ENCODE data around the gene CLEC16A.

The CLEC16A gene

DNA sequence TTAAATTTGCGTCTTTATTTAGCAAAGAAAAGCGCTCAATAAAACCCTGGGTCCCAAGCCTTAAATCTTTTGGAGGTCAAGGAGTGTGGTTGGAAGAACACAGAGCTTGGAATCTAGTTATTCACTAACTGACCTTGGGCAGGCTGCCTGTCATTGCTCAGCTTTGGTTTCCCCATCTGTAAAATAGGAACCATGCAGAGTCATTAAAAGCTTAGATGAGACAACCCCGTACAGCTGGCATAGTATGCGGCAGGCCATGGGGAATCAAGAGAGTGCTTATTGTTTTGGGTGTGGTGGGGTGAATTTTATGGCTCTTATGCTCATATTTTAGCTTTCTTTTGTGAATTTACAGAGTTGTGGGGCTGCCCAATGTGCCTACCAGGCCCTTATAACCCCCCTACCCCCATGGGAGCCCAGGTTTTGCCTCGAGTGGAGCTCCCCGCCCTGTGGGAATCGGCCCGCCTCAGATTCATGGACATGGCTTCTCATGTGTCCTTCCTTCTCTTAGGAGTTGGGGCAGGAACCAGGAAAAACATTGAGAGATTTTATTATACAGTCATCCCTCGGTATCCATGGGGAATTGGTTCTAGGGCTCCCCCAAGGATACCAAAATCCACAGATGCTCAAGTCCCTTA is 113.5 kb downstream of the CLEC16A start:
- Mint-ChIP-seq H3K4me3 (no peak overlapping the region), H3K4me1 (peaks cover 32% of the 10 kb centered on the region), H3K36me3 (ENCODE audit: low read depth) (peaks cover 34% of the 10 kb centered on the region), H3K9me3 (no peaks in the 10 kb centered on the region), H3K27me3 (no peaks in the 10 kb centered on the region), H3K27ac (no peak overlapping the region)
- DNase-seq, result no peak
- ATAC-seq, result no peak

DNA sequence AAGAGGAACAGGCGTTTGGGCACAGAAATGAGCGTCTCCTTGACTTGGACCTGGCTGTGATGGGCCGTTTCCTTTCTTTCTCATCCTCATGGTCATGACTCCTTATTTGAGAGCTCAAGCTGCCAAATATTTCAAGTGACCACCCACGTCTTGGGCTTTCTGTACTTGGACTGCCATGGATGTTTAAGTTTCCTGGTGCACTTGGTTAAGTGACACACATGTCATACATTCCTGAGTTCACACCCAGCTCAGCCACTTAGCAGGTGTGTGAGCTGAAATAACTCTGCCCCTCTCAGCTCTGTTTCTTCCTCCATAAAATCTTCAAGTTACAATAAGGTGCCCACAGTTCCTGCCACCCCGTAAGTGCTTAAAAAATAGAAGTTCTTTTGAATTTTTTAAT is 114.5 kb downstream of the CLEC16A start:
- no peak for DNase-seq
- Mint-ChIP-seq H3K4me1 (peaks cover 24% of the 10 kb centered on the region), H3K4me3 (no peak overlapping the region), H3K9me3 (no peaks in the 10 kb centered on the region), H3K27me3 (no peaks in the 10 kb centered on the region), H3K27ac (no peak overlapping the region), H3K36me3 (ENCODE audit: low read depth) (peaks cover 28% of the 10 kb centered on the region)
- ATAC-seq, result no peak

DNA sequence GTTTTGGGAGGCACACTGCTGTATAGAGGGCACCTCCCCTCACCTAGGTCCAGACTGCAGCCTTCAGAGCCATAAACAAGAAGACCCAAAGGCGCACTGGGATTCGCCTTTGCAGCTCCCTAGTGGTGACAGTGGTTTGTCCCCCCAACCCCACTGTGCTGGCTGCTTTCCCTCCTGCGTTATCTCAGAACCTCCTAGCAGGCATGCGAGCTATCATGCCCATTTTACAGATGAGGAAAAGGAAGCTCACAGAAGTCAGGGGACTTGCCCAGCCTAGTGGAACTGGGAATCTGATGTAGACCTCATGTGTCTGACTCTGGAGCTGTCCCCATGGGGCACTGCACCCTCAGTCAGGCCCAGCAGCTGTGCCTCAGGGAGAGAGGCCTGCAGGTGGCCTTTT is 115.2 kb downstream of the CLEC16A start:
- DNase-seq (no peak), ATAC-seq (no peak)
- no peaks in the 10 kb centered on the region for H3K9me3 Mint-ChIP-seq
- peaks cover 26% of the 10 kb centered on the region for H3K36me3 Mint-ChIP-seq (ENCODE audit: low read depth)
- no peak overlapping the region for H3K27ac Mint-ChIP-seq
- H3K4me3 Mint-ChIP-seq, result no peak overlapping the region
- H3K4me1 Mint-ChIP-seq, result peaks cover 19% of the 10 kb centered on the region
- H3K27me3 Mint-ChIP-seq, result no peaks in the 10 kb centered on the region

DNA sequence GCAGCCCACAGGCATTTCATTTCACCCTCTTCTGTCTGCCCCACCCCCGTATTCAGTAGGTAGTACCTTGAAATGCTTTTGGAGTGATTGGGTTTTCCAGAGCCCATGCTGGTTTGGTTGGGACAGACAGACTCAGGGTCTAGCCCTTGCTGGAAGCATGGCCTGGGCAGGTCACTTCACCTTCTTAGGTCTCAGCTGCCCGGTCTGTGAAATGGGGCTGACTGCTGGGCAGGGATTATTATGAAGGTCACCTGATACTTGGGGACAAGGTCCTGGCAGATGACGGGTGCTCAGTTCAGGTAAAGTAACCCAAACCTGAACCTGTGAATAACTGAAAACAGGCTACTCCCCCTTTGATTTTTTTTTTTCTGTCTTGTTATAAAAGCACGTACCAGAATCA is 116.0 kb downstream of the CLEC16A start:
- peaks cover 24% of the 10 kb centered on the region for H3K36me3 Mint-ChIP-seq (ENCODE audit: low read depth)
- ATAC-seq, result no peak
- no peaks in the 10 kb centered on the region for H3K9me3 Mint-ChIP-seq
- H3K4me3 Mint-ChIP-seq, result no peak overlapping the region
- H3K4me1 Mint-ChIP-seq, result peaks cover 16% of the 10 kb centered on the region
- H3K27ac Mint-ChIP-seq, result no peak overlapping the region
- no peaks in the 10 kb centered on the region for H3K27me3 Mint-ChIP-seq
- no peak for DNase-seq

DNA sequence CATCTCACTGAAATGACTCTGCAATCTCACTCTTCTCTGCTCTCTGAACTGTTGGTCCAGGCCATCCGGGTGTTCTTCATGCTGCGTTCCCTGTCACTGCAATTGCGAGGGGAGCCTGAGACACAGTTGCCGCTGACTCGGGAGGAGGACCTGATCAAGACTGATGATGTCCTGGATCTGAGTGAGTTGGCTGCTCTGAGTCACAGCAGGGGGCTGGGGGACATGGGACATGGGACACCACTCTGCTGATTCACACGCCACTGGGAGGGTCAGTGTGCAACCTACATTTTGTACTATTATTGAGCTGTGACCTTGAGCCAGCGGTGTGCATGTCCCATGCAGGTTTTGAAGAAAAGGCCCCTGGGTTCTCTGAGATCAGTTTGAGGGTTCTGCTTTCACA is 116.5 kb downstream of the CLEC16A start:
- H3K27ac Mint-ChIP-seq, result no peak overlapping the region
- no peaks in the 10 kb centered on the region for H3K27me3 Mint-ChIP-seq
- ATAC-seq, result no peak
- H3K4me3 Mint-ChIP-seq, result no peak overlapping the region
- DNase-seq, result no peak
- H3K4me1 Mint-ChIP-seq, result peaks cover 16% of the 10 kb centered on the region
- H3K9me3 Mint-ChIP-seq, result no peaks in the 10 kb centered on the region
- peaks cover 24% of the 10 kb centered on the region for H3K36me3 Mint-ChIP-seq (ENCODE audit: low read depth)

DNA sequence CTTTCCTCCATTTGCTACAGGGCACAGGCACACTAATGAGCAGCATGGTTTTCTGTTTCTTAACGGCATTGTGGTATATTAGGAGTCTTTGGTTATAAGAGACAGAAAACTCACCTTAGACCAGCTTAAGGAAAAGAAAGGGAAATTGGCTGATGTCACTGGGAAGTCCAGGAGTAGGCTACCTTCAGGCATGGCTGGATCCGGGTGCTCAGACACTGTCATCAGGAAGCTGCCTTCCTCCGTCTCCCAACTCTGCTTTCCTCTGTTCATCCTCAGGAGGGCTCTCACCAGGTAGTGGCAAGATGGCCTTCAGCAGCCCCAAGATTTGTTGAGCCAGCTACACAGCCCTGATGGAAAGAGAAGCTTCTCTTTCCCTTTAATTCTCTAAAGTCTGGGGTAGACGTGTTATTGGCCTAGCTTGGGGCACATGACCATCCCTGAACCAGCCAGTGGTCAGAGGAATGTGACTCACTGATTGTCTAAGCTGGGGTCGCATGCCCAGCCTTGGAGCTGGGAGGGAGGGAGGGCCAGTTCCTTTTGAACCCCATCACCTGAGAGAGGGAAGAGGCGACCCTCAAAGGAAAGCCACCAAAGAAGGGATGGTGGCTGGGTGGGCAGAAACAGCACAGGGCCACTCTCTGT is 117.4 kb downstream of the CLEC16A start:
- Mint-ChIP-seq H3K27ac (no peak overlapping the region), H3K36me3 (ENCODE audit: low read depth) (peaks cover 22% of the 10 kb centered on the region), H3K27me3 (no peaks in the 10 kb centered on the region), H3K9me3 (no peaks in the 10 kb centered on the region), H3K4me3 (no peak overlapping the region), H3K4me1 (peaks cover 9% of the 10 kb centered on the region)
- ATAC-seq (no peak), DNase-seq (no peak)

DNA sequence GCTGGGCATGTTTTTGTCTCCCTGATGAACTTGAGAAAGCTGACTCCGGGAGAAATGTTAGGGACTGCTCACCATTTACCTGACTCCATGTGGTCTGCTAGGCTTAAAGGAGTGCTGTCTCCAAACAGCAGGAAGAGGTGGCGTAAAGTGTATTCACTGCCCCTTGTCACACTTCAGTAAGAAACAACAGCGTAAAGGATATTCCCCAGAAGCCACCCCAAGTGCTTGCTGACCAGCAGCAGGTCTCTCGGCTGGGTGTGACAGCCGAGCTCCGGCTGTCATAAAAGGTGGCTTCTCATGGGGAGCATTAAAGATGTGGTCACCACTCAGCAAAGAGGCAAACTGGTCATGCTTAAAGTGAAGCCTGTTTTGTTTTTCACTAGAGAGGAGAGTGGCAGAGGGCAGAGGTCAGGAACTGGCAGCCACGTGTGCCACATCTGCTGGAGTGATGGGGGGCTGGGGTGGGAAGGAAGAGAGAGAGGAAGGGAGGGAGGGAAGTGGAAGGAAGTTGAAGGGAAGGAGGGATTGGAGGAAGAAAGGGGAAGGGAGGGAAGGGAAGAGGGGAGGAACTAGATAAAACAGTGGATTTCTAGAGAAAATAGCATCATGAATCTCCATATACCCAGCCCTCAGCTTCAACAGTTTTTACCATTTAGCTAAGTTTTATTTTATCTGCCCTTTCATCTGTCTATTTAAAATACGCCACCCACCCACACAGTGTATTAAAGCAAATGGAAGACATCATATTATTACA is 119.3 kb downstream of the CLEC16A start:
- H3K36me3 Mint-ChIP-seq (ENCODE audit: low read depth), result peaks cover 26% of the 10 kb centered on the region
- no peaks in the 10 kb centered on the region for H3K9me3 Mint-ChIP-seq
- no peak overlapping the region for H3K4me3 Mint-ChIP-seq

DNA sequence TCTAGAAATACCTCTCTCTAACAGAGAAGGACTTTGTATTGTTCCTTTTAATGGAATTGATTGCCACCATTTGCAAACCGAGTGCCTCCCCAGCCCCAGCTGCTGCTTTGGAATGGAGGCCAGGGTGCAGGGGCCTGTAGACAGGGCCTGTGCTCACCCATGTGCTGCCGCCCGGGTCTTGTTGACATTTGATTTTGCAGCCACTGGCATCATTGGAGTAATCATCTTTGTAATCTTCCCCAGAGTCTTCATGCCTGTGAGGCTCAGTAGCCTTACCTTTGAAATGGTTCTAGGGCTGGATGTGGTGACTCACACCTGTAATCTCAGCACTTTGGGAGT is 119.8 kb downstream of the CLEC16A start:
- H3K9me3 Mint-ChIP-seq, result no peaks in the 10 kb centered on the region
- H3K4me1 Mint-ChIP-seq, result peaks cover 15% of the 10 kb centered on the region
- ATAC-seq, result no peak
- peaks cover 26% of the 10 kb centered on the region for H3K36me3 Mint-ChIP-seq (ENCODE audit: low read depth)
- no peak for DNase-seq
- no peak overlapping the region for H3K27ac Mint-ChIP-seq
- no peaks in the 10 kb centered on the region for H3K27me3 Mint-ChIP-seq
- H3K4me3 Mint-ChIP-seq, result no peak overlapping the region

More for the DNA sequence above, 119.3 kb downstream of the CLEC16A start:
- H3K27ac Mint-ChIP-seq, result no peak overlapping the region
- peaks cover 15% of the 10 kb centered on the region for H3K4me1 Mint-ChIP-seq
- no peaks in the 10 kb centered on the region for H3K27me3 Mint-ChIP-seq
- ATAC-seq (no peak), DNase-seq (no peak)

DNA sequence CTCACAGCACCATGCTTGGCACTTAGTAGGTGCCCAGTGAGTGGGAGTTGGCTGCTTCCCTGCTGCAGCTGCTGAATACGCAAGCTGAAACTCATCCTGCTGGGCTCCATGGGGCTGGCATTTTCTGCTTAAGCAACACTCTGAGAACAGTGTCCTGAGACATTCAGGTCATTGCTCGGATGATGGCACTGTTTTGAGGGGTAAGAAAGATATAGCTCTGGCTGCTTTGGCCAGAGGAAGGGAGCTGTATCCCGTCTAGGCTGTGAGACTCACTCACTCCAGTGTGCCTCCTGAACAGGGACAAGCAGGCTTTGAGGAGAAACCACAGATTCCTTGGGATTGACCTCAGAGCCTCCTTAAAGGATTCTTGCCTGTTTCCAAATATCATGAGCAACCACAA is 120.5 kb downstream of the CLEC16A start:
- Mint-ChIP-seq H3K4me1 (peaks cover 15% of the 10 kb centered on the region), H3K4me3 (no peak overlapping the region), H3K27ac (no peak overlapping the region), H3K9me3 (no peaks in the 10 kb centered on the region), H3K36me3 (ENCODE audit: low read depth) (peaks cover 28% of the 10 kb centered on the region), H3K27me3 (no peaks in the 10 kb centered on the region)
- ATAC-seq, result no peak
- no peak for DNase-seq

DNA sequence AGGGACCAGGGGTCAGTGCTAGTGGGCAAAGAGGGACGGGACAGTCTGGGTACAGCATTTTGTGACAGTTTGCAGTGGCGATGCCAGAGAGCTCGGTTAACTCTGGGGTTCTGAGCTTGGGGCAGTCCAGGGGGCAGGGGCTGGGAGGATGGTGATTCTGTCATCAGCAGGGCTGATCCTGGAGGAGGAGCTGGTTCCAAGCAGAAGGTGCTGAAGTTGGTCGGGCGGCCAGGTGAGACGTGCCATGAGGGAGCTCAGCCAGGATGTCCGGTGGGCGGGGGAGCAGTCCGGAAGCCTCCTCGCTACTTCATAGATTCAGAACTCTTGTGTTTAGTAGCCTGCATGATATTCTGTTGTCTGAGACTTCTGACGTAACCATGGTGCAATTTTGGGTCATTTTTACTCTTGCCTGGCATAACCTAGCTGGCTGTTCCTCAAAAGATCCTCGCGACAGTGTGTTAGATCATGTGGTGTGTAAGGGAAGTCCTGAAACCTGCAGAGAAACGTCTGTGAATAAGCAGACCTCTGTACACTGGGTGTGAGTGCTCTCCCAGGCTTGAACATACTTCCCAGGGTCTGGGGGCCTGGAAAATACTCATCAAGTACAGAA is 122.0 kb downstream of the CLEC16A start:
- H3K36me3 Mint-ChIP-seq (ENCODE audit: low read depth), result peaks cover 28% of the 10 kb centered on the region
- H3K9me3 Mint-ChIP-seq, result no peaks in the 10 kb centered on the region
- ATAC-seq, result no peak
- H3K4me3 Mint-ChIP-seq, result no peak overlapping the region
- H3K27ac Mint-ChIP-seq, result no peak overlapping the region
- no peaks in the 10 kb centered on the region for H3K27me3 Mint-ChIP-seq
- H3K4me1 Mint-ChIP-seq, result peaks cover 18% of the 10 kb centered on the region
- no peak for DNase-seq

DNA sequence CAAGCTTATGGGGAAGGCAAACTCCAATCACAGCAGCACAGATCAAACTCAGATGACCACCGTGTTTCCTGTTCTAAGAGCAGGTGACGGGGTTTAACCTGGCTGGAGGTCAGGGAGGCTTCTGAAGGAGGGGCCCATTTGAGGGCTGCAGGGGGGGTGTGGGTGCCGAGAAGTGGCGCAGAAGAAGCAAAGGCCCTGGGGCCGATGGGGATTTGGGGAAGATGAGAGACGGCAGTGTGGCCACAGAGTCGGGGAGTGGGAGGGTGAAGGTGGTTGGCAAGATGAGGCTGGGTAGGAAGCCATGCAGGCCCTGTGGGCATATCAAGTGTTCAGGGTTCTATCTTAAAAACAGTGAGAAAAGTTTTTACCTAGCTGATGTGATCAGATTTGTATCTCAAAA is 122.9 kb downstream of the CLEC16A start:
- no peaks in the 10 kb centered on the region for H3K9me3 Mint-ChIP-seq
- peaks cover 25% of the 10 kb centered on the region for H3K36me3 Mint-ChIP-seq (ENCODE audit: low read depth)
- H3K27ac Mint-ChIP-seq, result peak overlapping the region; percentile 46
- H3K27me3 Mint-ChIP-seq, result no peaks in the 10 kb centered on the region
- ATAC-seq (no peak), DNase-seq (no peak)
- no peak overlapping the region for H3K4me3 Mint-ChIP-seq
- peaks cover 26% of the 10 kb centered on the region for H3K4me1 Mint-ChIP-seq

DNA sequence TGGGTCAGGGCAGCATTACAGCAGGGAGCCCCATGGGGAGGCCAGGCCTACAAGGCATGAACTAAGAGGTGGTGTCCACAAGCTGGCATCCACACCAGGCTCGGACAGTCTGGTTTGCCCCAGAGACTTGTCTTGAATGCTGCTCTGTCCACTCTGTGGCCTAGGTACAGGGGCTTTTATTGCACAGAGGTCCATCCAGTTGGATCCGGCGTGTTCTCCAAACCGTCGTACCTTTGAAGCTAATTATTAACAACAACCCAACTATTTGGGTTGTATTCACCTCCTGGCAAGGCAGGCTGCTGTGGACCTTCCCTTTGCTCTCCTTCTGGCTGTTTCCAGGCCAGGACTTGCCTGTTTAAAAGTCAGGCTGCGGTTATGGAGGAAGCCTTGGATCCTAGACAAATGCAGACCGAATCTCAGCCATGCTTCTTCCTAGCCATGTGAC is 123.4 kb downstream of the CLEC16A start:
- peaks cover 30% of the 10 kb centered on the region for H3K4me1 Mint-ChIP-seq
- H3K9me3 Mint-ChIP-seq, result no peaks in the 10 kb centered on the region
- H3K36me3 Mint-ChIP-seq (ENCODE audit: low read depth), result peaks cover 25% of the 10 kb centered on the region
- ATAC-seq (no peak), DNase-seq (no peak)
- H3K27me3 Mint-ChIP-seq, result no peaks in the 10 kb centered on the region
- no peak overlapping the region for H3K27ac Mint-ChIP-seq
- no peak overlapping the region for H3K4me3 Mint-ChIP-seq

DNA sequence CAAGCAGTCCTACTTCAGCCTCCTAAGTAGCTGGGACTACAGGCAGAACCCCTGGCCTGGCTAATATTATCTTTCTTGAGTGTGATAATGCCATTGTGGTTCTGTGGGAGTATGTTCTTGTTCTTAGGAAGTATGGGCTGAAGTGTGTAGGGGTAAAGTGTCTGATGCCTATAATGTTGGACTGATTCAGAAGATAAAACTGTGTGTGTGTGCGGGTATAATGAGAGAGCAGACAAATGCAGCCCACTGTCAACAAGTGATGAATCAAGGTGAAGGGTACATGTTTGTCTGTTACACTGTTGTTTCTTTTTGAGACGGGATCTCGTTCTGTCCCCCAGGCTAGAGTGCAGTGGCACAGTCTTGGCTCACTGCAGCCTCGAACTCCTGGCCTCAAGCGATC is 127.5 kb downstream of the CLEC16A start:
- Mint-ChIP-seq H3K36me3 (ENCODE audit: low read depth) (peaks cover 16% of the 10 kb centered on the region), H3K4me3 (no peak overlapping the region), H3K9me3 (no peaks in the 10 kb centered on the region), H3K27ac (peak overlapping the region; percentile 61), H3K4me1 (peaks cover 67% of the 10 kb centered on the region), H3K27me3 (no peaks in the 10 kb centered on the region)
- no peak for DNase-seq
- ATAC-seq, result peak; percentile 34

DNA sequence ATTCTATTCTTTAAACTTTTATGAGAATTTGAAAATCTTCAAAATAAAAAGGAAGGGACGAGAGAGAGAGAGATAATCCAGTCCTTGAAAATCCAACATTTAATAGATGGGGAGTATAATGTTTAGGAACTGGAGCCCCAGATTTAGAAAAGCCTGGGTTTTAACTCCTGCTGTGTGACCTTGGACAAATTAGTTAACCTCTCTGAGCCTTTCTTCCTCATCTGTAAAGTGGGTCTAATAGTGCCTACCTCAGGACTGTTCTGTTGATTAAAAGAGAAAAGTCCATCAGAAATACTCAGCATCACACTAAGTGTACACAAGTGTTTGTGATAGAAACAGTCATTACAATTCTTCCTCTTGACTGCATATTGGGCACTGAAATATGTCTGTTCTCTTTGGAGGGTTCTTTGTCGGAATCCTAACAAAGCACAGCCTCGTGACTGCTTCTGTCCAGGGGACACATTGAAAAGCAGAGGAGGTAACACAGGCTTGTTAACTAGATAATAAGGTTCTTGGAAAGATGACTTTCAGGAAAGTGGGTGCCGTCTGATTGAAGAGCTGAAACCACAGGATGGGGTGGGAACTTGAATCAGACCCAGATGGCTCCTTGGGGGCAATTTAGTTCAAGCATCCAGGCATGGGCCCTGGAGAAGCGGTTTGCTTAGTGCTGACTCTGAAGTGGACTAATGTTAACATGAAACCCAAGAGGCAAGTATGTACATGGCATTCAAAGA is 128.2 kb downstream of the CLEC16A start:
- H3K27ac Mint-ChIP-seq, result peak overlapping the region; percentile 61
- no peak for ATAC-seq
- no peaks in the 10 kb centered on the region for H3K27me3 Mint-ChIP-seq
- H3K4me1 Mint-ChIP-seq, result peaks cover 70% of the 10 kb centered on the region
- no peak for DNase-seq
- H3K9me3 Mint-ChIP-seq, result no peaks in the 10 kb centered on the region
- no peak overlapping the region for H3K4me3 Mint-ChIP-seq
- H3K36me3 Mint-ChIP-seq (ENCODE audit: low read depth), result peaks cover 15% of the 10 kb centered on the region

All from activated naive CD8-positive, alpha-beta T cell treated with anti-CD3 and anti-CD28 coated beads, Interleukin-2, amount 50 U/mL, for 24 hours (primary cell).